NB4 (cell line): ENCODE data around the gene ART4.

ENCODE experiments used
- DNase-seq: peaks from one replicate; pipeline ENCODE4 v3.0.0; 2010; ENCODE audit warnings: low read depth
- H3K4me3 ChIP-seq: one replicate; pipeline ENCODE4 v1.5.1; 2011; ENCODE audit warnings: mild to moderate bottlenecking, low read depth, low read length, moderate library complexity
- MYC ChIP-seq: IDR thresholded peaks from 2 replicates; pipeline ENCODE4 v1.6.1; 2011; ENCODE audit warnings: low read depth, low read length
- POLR2A ChIP-seq: IDR thresholded peaks from 2 replicates; pipeline ENCODE4 v1.6.1; 2011; ENCODE audit warnings: mild to moderate bottlenecking; ENCODE audit not compliant: insufficient read length; ENCODE audit errors: extremely low read depth
- TF ChIP-seq, protein P1 (sequence below): IDR thresholded peaks from 2 replicates; pipeline ENCODE4 v1.6.1; 2011; ENCODE audit warnings: low read depth, low read length
- TF ChIP-seq, protein P2 (sequence below): IDR thresholded peaks from one replicate; pipeline ENCODE4 v1.5.1; 2012; ENCODE audit warnings: low read depth, low read length

The ART4 gene

DNA sequence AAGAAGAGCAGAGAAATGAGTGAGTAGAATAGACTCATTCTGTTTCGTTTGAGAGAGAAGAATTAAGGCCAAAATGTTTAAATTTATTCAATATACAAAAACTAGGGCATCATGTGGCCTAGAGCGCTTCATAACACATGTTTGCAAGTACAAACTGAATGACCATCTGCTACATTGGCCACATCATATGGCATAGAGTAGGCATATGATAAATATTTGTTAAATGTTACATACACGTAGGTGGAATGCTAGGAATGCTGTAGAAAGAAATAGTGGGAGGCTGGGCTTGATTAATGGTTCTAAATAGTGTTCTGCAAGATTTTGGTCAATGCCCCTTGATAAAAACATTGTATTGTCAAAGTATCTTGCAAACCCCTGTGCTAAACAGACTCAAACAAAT is 31.6 kb upstream of the ART4 start:
- TF ChIP-seq, protein P1, sequence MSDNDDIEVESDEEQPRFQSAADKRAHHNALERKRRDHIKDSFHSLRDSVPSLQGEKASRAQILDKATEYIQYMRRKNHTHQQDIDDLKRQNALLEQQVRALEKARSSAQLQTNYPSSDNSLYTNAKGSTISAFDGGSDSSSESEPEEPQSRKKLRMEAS, result no peak
- TF ChIP-seq MYC (no peak), POLR2A (no peak)
- TF ChIP-seq, protein P2, sequence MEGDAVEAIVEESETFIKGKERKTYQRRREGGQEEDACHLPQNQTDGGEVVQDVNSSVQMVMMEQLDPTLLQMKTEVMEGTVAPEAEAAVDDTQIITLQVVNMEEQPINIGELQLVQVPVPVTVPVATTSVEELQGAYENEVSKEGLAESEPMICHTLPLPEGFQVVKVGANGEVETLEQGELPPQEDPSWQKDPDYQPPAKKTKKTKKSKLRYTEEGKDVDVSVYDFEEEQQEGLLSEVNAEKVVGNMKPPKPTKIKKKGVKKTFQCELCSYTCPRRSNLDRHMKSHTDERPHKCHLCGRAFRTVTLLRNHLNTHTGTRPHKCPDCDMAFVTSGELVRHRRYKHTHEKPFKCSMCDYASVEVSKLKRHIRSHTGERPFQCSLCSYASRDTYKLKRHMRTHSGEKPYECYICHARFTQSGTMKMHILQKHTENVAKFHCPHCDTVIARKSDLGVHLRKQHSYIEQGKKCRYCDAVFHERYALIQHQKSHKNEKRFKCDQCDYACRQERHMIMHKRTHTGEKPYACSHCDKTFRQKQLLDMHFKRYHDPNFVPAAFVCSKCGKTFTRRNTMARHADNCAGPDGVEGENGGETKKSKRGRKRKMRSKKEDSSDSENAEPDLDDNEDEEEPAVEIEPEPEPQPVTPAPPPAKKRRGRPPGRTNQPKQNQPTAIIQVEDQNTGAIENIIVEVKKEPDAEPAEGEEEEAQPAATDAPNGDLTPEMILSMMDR, result no peak
- DNase-seq, result no peak
- H3K4me3 ChIP-seq, result no peak overlapping the region

DNA sequence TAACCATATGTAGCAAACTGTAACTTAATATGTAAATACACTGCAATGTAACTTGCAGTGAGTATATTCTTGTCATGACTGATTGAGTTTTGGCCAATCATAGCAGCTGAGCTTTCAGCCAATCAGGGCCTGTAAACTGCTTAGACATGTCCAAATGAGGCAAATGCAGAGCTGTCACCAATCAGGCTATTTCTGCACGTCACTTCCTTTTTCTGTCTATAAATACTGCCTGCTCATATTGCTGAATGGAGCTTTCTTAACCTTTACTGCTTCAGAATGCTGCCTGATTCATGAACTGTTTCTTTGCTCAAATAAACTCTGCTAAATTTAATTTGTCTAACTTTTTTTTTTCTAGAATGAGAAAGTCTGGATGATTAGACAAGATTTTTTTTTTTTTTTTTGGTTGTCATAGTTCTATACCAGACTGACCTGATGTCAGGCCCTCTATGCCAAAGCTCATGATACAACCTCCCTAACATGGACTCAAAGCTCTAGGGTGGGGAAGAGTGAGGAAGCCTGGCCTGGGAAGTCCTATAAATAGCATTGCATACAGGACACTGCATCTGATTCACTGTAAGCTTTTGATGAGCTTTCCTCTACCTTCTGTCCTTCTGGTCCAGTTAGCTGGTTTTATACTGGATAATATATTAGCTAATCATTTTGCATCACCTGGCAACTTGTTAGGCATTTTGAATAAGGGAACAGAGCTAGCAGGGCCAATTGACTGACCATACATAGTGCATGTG is 30.3 kb upstream of the ART4 start:
- TF ChIP-seq, protein P1, result no peak
- TF ChIP-seq MYC, result no peak
- TF ChIP-seq POLR2A, result no peak
- TF ChIP-seq, protein P2, result no peak
- H3K4me3 ChIP-seq, result no peak overlapping the region
- DNase-seq, result peak; percentile 48

DNA sequence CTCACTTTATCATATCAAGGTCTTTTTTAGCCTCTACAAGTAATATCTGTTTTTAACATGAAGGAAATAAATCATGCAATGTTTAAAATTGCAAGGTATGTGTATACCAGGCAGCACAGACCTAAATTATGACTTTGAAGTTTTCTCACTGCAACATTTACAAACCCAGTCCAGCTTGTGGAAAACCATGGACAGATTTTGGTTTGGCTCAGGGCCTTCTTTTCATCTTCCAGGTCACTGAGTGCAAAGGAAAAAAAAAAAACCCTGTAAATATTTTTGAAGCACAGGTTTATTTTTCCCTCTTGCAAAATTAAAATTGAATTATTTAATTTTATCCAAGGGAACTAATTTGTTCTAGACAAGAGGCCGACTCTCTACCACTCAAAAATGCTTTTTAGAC is 28.6 kb upstream of the ART4 start:
- H3K4me3 ChIP-seq, result no peak overlapping the region
- DNase-seq, result no peak
- no peak for TF ChIP-seq MYC
- TF ChIP-seq, protein P2, result no peak
- no peak for TF ChIP-seq POLR2A
- TF ChIP-seq, protein P1, result no peak

DNA sequence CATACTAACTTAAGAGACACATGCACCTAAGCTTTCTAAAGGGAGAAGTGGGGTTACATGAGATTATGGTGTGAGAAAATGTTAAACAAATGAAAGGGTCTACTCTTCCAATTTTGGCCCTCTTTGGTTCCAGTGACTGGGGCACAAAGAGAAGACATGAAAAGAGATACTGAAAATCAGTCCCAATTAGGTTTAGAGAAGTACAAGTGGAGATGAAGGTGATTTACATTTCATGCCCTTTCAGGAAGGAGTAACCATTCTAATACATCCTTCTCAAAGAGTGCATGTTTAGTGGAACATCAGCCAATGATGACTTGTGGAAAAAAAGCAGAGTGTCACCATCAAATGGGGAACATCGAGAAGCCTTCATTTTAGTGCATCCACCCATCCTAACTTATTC is 27.9 kb upstream of the ART4 start:
- no peak for DNase-seq
- TF ChIP-seq MYC, result no peak
- TF ChIP-seq, protein P2, result no peak
- TF ChIP-seq, protein P1, result no peak
- TF ChIP-seq POLR2A, result no peak
- H3K4me3 ChIP-seq, result no peak overlapping the region

DNA sequence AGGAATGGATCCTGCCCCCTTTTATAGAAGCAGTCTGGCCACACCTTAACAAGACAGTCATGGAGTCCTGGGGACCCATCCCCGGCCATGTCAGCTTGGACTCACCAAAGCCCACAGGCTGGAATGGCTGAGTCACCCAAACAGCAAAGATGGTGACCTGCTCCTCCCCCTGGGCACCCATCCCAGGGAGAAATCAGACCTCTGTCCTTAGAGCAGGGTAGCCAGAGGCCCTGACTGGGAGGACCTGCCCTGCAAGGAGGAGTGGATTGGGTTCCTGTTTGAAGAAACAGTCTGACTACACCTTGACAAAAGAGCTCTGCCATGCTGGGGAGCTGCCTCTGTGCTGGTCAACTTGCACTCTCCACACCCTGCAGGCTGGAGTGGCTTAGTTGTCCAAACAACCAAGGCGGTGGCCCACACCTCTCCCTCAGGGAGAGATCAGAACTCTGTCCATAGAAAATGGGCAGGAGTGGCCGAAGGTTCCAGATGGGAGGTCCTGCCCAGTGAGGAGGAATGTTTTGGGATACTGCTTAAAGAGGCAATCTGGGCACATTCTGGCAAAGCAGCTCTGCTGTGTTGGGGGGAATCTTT is 25.7 kb upstream of the ART4 start:
- no peak for TF ChIP-seq POLR2A
- TF ChIP-seq, protein P1, result no peak
- no peak for TF ChIP-seq MYC
- TF ChIP-seq, protein P2, result no peak
- H3K4me3 ChIP-seq, result no peak overlapping the region
- no peak for DNase-seq
